Right ventricle myocardium inferior (tissue), 1 donor: Measurements from ENCODE around the gene TENM3. TPM values are rescaled to one million over a fixed set of nuclear protein-coding genes. Genes with fewer than 3 reads are reported as not detected.

Experiments
- ATAC-seq: fragments of 200-7000 bp; cut with Tn5 transposase; one replicate; pipeline ENCODE4 v1.9.1; 2020; ENCODE audit warnings: mild to moderate bottlenecking, moderate library complexity
- DNase-seq: peaks from one replicate; pipeline ENCODE4 v3.0.0; 2021; ENCODE audit errors: missing footprints
- intact Hi-C: fragments of 100-400 bp; cut with DNase I; formaldehyde crosslinking; loops from one replicate; pipeline ENCODE4 v1.11.0; 2022
- total RNA-seq: library from RNA; stranded (reverse); fragmentation: NEBNext Ultra II Directional; extraction: Animal tissue kit (Norgen Biotek cat#: 25700); gene quantifications from one replicate; pipeline ENCODE4 v1.2.1, GENCODE V29; 2021
- donor health status: DM: no; HTN: yes; CAD: no; lungs with severe emphysema.

TENM3 gene
- total RNA-seq, 1 donor from 2014 or later: 2.9 TPM

DNA sequence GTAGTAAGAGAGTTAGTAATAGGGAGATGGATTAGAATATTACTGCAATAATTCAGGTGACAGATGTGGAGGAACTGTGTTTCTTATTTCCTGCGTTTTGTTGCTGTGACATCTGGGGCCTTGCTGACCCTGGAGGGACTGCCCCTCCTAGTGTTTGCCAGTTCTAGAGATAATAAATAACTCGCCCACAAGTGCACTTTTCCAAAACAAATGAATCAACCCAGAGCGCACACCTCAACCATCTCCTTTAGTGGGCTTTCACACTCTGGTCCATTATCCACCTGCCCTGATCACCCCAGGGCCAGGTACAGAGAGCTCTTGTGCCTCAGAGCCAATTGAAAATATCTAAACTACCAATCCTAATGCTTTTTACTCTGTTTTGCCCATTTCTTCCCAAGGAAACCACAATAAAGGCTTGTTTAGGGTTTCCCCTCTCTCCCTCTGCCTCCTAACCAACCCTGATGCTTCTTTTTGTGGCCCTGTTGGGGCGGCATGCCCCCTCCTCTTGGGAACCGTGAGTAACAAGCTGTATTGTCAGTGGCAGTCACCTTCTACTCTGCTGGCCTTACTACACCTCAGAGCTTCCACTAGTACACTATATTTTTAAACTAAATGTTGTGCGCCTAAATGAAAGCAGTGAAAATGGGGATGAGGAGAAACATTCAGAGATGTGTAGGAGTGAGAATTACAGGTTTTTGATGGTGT lies 270.5 kb downstream of the TENM3 start:
- DNase-seq: no peak
- intact Hi-C loops: no loop called here
- no peak for ATAC-seq

- DNase-seq (no peak), ATAC-seq (no peak)
- intact Hi-C loops: no loop called here
Observed at GRCh38 chr4:182518421-182518820, 275.2 kb downstream of the TENM3 start.

- DNase-seq (no peak), ATAC-seq (no peak)
- intact Hi-C loops: no loop called here
Observed at GRCh38 chr4:182519528-182519927, 276.3 kb downstream of the TENM3 start.

GRCh38 chr4:182521011-182521410 lies 277.8 kb downstream of the TENM3 start:
- DNase-seq (no peak), ATAC-seq (no peak)
- intact Hi-C loops: no loop called here

GRCh38 chr4:182528819-182529218 lies 285.6 kb downstream of the TENM3 start:
- intact Hi-C loops: no loop called here
- DNase-seq: no peak
- ATAC-seq: no peak

DNA sequence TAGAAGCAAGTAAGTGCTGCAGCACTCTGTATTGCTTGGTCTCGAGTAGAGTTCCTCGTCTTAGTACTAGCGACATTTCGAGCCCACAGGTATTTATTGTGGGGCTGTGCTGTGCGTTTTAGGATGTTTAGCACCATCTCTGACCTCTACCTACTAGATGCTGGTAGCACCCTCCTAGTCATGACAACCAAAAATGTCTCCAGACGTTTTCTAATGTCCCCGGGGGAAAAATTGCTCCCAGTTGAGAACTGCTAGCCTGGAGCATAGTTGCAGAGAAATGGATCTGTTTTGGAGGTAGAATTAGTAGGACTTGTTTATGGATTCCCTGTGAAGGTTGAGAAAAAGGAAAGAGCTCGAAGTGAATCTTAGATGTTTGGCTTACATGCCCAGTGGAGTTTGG lies 287.2 kb downstream of the TENM3 start:
- ATAC-seq (no peak), DNase-seq (no peak)
- intact Hi-C loops: no loop called here

- ATAC-seq (no peak), DNase-seq (no peak)
- intact Hi-C loops: no loop called here
Observed at GRCh38 chr4:182531555-182532162, 288.5 kb downstream of the TENM3 start.

- intact Hi-C loops: no loop called here
- DNase-seq (no peak), ATAC-seq (no peak)
Observed at GRCh38 chr4:182532441-182532840, 289.2 kb downstream of the TENM3 start.

- intact Hi-C loops: no loop called here
- DNase-seq (no peak), ATAC-seq (no peak)
Observed at GRCh38 chr4:182533964-182534363, 290.8 kb downstream of the TENM3 start.

- peak; percentile 52 for ATAC-seq
- no peak for DNase-seq
- intact Hi-C loops: no loop called here
Observed at GRCh38 chr4:182536221-182536811, 293.1 kb downstream of the TENM3 start.

DNA sequence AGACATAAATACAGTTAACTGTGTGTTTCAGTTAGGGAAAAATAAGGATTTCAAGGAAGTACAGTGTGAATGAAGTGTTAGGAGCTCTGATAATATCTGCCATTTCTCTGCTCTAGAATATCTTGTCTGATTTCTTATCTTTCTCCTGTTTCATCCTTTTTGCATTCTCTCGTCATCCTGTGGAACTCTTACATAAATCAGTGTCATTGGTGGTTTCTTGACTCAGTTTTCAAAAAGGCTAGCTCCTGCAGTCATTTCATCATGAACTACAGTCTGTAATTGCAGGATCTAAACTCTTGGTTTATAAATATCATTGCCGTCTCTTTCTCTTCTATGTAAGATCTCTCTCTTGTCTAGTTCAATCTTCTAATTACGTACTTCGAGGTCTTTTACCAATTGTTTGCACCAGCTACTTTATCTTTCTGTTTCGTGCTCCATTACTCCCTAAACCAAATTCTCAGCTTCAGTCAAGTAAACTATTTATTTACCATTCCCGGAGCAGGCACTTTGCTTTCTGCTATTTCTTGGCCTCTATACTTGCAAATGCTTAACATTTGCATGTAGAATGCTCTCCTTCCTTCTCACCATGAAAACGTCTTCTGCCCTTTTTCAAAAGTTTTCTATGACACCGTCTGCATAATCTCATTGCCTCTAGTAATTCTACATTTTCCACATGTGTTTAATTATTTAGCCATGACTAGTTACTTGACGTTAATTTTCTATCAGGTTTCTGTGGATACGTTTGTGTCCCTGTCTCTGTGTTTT lies 294.0 kb downstream of the TENM3 start:
- DNase-seq (no peak), ATAC-seq (no peak)
- intact Hi-C loops: no loop called here

DNA sequence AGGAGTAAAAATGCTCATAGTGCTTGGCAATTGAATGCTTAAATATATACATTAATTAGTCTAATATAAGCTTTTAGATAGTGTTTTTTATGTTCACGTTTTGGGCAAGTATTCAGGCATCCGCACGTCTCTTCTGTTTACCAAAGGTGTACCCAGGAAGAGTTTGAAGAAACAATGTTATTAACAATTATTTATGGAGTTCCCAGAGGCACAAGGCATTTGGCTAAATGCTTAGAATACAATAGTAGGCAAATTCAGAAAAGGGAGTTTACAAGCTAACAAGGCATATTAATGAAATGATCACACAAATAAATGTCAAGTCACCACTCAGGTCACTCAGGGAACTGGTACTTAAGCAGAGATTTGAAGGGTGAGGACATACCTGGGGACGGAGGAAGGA lies 294.8 kb downstream of the TENM3 start:
- DNase-seq (no peak), ATAC-seq (no peak)
- intact Hi-C loops: no loop called here

GRCh38 chr4:182540496-182540895 lies 297.3 kb downstream of the TENM3 start:
- intact Hi-C loops: no loop called here
- no peak for DNase-seq

DNA sequence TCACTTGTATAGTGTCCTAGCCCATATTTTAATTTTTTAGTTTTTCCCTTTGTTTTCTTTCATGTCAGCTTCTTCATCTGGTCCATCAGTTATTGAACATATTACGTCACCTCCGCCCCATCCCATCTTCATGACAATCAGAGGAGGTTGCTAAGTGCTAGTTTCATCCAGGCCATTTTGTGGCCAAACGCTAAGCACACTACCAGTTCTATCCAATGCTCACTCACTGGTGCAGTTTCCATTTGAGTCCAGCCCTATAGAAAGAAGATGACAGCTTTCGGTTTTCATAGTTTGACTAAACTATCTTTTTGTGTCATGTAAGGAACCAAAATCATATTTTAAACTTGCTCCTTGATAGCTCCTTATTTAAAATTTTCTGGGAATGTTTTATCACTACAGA lies 304.2 kb downstream of the TENM3 start:
- intact Hi-C loops: no loop called here
- ATAC-seq (no peak), DNase-seq (no peak)

More at GRCh38 chr4:182540496-182540895, 297.3 kb downstream of the TENM3 start:
- ATAC-seq: no peak

GRCh38 chr4:182548156-182548555 lies 305.0 kb downstream of the TENM3 start:
- ATAC-seq: no peak
- intact Hi-C loops: no loop called here
- DNase-seq: no peak

DNA sequence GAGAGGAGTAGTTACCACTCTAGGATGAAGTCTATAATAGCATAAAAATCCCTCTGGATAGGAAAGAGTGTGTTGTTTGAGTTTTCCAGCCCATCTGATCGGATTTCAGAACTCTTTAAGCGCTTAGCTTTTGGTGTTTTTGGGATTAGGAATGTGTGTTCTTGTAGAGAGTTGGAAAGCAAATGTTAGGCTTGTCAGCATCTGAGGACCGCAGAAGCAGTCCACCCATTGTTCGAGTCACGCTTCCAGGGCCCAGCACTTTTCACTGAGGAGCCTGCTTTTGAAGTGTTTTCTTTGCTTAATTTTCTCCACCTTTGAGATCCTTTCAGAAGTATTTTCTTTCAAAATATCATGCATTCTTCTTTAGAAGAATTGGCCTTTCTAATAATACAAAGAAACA lies 306.2 kb downstream of the TENM3 start:
- intact Hi-C loops: no loop called here
- ATAC-seq (no peak), DNase-seq (no peak)

- ATAC-seq (no peak), DNase-seq (no peak)
- intact Hi-C loops: loop anchor here (10.0 kb wide), 1 partner anchor 252 kb away; no protein-coding TSS in a partner anchor
Observed at GRCh38 chr4:182552948-182553347, 309.7 kb downstream of the TENM3 start.

- intact Hi-C loops: loop anchor here (10.0 kb wide), 1 partner anchor 251 kb away; no protein-coding TSS in a partner anchor
- DNase-seq: no peak
- ATAC-seq: no peak
Observed at GRCh38 chr4:182553653-182554052, 310.5 kb downstream of the TENM3 start.

- DNase-seq: no peak
- no peak for ATAC-seq
- intact Hi-C loops: loop anchor here (10.0 kb wide), 1 partner anchor 250 kb away; no protein-coding TSS in a partner anchor
Observed at GRCh38 chr4:182554736-182555135, 311.5 kb downstream of the TENM3 start.
